ENCODE data around the gene FNDC3B.
A peak's percentile ranks its signal among the peaks of the same experiment; 100 is the strongest.

The FNDC3B gene

GRCh38 chr3:172189987-172190603 lies 150.7 kb downstream of the FNDC3B start:
- DNase-seq (ENCODE audit: low spot score), result no peak

GRCh38 chr3:172190980-172191379 lies 151.6 kb downstream of the FNDC3B start:
- no peak for DNase-seq (ENCODE audit: low spot score)

GRCh38 chr3:172191629-172192028 lies 152.3 kb downstream of the FNDC3B start:
- DNase-seq (ENCODE audit: low spot score), result no peak

GRCh38 chr3:172192830-172193415 lies 153.5 kb downstream of the FNDC3B start:
- no peak for DNase-seq (ENCODE audit: low spot score)

GRCh38 chr3:172193436-172193835 lies 154.1 kb downstream of the FNDC3B start:
- DNase-seq (ENCODE audit: low spot score), result no peak

- peak; percentile 48 for DNase-seq (ENCODE audit: low spot score)
Measured at GRCh38 chr3:172194702-172195406, 155.5 kb downstream of the FNDC3B start.

GRCh38 chr3:172195407-172195754 lies 156.0 kb downstream of the FNDC3B start:
- DNase-seq (ENCODE audit: low spot score), result no peak

- no peak for DNase-seq (ENCODE audit: low spot score)
Measured at GRCh38 chr3:172197344-172197743, 158.0 kb downstream of the FNDC3B start.

- no peak for DNase-seq (ENCODE audit: low spot score)
Measured at GRCh38 chr3:172198428-172198827, 159.1 kb downstream of the FNDC3B start.

- no peak for DNase-seq (ENCODE audit: low spot score)
Measured at GRCh38 chr3:172199850-172200369, 160.5 kb downstream of the FNDC3B start.

- DNase-seq (ENCODE audit: low spot score), result no peak
Measured at GRCh38 chr3:172201136-172201869, 161.9 kb downstream of the FNDC3B start.

GRCh38 chr3:172201870-172202236 lies 162.5 kb downstream of the FNDC3B start:
- no peak for DNase-seq (ENCODE audit: low spot score)

- no peak for DNase-seq (ENCODE audit: low spot score)
Measured at GRCh38 chr3:172202797-172203196, 163.4 kb downstream of the FNDC3B start.

GRCh38 chr3:172203522-172204258 lies 164.3 kb downstream of the FNDC3B start:
- DNase-seq (ENCODE audit: low spot score), result peak; percentile 79

- DNase-seq (ENCODE audit: low spot score), result no peak
Measured at GRCh38 chr3:172204716-172205115, 165.3 kb downstream of the FNDC3B start.

- DNase-seq (ENCODE audit: low spot score), result no peak
Measured at GRCh38 chr3:172208586-172209332, 169.4 kb downstream of the FNDC3B start.

- DNase-seq (ENCODE audit: low spot score), result no peak
Measured at GRCh38 chr3:172209333-172210321, 170.2 kb downstream of the FNDC3B start.

- DNase-seq (ENCODE audit: low spot score), result no peak
Measured at GRCh38 chr3:172210355-172210754, 171.0 kb downstream of the FNDC3B start.

- no peak for DNase-seq (ENCODE audit: low spot score)
Measured at GRCh38 chr3:172211123-172211522, 171.7 kb downstream of the FNDC3B start.

GRCh38 chr3:172213200-172213599 lies 173.8 kb downstream of the FNDC3B start:
- no peak for DNase-seq (ENCODE audit: low spot score)
